DMS 273 treated with DMSO at 0.1 percent for 48 hours (cell line): ENCODE measurements around the gene KIF17.

Source experiments
- DNase-seq: peaks from one replicate; lab custom pipeline; 2025; lab: John Stamatoyannopoulos, UW

Gene KIF17

GRCh38 chr1:20710469-20711284 is 7.1 kb downstream of the KIF17 start:
- no peak for DNase-seq

- DNase-seq, result no peak
Observed at GRCh38 chr1:20709868-20710267, 7.9 kb downstream of the KIF17 start.

DNA sequence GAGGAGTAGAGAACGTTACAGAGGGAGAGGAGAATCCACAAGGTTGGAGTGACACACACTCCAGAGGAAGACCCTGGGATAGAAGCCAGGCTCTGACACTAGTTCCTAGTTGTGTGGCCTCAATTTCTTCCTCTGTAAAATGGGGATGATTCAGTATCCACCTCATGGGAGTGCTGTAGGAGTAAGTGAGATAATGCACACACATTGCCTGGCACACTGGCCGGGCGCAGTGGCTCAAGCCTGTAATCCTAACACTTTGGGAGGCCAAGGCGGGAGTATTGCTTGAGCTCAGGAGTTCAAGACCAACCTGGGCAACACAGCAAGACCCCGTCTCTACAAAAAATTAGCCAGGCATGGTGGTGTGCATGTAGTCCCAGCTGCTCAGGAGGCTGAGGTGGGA is 8.9 kb downstream of the KIF17 start:
- DNase-seq, result no peak

- no peak for DNase-seq
Observed at GRCh38 chr1:20708057-20708456, 9.8 kb downstream of the KIF17 start.

DNA sequence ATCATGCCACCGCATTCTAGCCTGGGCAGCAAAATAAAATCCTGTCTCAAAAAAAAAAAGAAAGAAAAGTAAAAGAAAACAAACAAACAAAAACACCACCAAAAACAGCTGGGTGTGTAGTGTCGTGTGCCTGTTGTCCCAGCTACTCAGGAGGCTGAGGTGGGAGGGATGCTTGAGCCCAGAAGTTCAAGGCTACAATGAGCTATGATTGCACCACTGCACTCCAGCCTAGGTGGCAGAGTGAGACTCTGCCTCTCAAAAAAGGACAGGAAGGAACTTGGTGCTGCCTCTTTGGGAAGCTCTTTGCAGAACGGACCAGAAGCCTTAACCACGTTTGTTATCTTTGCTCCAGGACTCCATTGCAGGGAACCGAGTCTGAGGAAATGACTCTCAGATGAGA is 11.0 kb downstream of the KIF17 start:
- DNase-seq, result no peak

- no peak for DNase-seq
Observed at GRCh38 chr1:20705203-20705755, 12.5 kb downstream of the KIF17 start.

DNA sequence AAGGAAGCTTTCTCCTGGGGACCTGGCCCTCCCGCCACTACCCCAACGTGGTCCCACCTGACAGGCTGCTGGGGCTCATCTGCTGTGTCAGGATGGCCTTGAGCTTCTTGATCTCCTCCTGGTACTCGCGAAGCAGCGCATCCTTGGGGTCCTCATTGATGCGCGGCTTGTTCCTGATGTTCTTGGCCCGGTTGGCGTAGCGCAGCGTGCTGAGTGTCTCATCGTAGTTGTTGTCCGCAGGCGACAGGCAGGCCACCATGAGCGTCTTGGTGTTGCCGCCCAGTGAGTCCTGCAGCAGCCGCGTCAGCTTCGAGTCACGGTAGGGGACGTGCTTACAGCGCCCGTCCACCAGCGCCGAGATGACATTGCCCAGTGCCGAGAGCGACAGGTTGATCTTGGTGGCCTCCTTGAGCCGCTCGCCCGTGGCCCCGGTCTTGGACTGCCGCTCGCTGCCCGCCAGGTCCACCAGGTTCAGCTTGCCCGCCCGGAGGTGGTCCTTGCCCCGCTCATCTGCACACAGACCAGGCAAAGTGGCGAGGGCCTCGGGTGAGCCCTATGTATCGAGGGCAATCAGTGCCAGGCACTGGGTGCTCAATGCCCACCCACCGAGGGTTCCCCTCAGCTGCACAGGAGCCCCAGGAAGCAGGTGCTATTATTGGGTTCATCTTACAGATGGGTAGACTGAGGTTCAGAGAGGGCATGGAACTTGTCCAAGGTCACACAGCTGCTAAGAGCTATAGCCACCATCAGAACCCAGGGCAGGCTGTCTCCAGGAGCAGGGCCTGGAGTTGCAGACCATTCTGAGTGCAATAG is 13.2 kb downstream of the KIF17 start:
- DNase-seq, result no peak

- DNase-seq, result no peak
Observed at GRCh38 chr1:20703124-20703756, 14.6 kb downstream of the KIF17 start.

GRCh38 chr1:20702416-20702815 is 15.4 kb downstream of the KIF17 start:
- no peak for DNase-seq

DNA sequence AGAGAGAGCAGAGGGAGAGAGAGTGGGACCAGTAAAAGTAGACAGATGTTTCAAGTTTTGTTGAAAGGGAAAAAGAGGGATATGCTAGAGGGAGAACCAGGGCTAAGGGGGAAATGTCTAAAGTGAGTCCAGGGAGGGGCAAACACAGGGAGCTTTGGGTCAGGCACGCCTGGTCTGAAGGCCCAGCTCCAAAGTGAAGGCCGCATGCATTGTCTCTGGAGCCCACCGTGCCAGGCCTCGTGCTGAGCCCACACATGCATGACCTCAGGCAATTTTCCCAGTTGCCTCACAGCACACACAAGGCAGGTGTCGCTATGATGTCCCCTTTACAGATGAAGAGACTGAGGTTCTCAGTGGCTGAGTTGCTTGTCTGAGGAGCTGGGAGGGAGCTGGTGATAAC is 16.0 kb downstream of the KIF17 start:
- no peak for DNase-seq

DNA sequence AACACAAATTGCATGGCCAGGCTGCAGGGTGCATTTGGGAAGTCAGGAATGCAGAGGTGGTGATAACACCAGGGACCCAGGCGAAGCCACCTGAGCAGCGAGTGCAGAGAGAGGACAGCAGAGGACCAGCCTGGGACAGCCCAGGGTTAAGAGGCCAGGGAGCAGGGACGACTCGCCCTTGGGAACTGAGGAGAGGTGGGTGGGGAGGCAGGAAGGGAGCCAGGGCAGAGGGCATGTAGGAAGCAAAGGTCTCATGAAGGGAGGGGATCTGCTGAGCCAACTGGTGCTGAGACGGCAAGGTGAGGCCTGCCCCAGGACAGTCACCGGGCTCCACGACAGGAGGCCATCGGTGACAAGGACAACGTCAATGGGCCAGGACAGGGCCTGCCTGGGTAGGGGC is 16.4 kb downstream of the KIF17 start:
- DNase-seq, result no peak

GRCh38 chr1:20700636-20701215 is 17.1 kb downstream of the KIF17 start:
- DNase-seq, result no peak

- DNase-seq, result no peak
Observed at GRCh38 chr1:20699558-20699957, 18.2 kb downstream of the KIF17 start.

DNA sequence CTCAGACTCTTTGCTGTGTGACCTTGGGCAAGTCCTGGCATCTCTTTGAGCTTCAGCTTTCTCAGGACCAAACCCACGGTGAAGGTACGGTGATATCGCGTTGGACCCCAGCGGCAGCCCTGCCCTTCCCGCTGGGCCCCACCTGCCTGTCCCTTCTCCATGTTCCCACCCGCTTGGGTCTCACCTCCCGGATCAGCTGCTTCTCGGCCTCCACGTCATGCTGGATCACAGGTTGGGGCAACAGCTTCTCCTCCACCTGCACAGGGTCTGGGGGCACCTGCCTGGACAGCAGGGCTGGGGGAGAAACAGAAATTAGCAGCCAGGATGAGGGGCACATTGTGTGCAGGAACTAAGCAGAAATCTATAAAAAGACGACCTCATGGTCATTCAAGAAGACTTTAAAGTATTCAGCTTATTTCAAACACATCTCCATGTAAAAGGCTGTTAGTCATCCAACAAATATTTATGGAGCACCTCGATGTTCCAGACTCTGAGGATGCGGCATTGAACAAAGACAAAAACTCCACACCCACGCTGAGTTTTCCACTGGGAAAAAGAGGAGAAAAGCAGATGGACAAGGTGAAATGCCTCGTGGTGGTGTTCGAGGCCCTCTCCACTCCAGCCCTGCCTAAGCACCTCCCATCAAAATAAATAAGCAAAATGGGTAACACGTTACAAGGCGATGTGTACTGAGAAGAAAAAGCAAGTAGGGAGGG is 19.5 kb downstream of the KIF17 start:
- DNase-seq, result no peak

GRCh38 chr1:20697563-20697962 is 20.2 kb downstream of the KIF17 start:
- no peak for DNase-seq

DNA sequence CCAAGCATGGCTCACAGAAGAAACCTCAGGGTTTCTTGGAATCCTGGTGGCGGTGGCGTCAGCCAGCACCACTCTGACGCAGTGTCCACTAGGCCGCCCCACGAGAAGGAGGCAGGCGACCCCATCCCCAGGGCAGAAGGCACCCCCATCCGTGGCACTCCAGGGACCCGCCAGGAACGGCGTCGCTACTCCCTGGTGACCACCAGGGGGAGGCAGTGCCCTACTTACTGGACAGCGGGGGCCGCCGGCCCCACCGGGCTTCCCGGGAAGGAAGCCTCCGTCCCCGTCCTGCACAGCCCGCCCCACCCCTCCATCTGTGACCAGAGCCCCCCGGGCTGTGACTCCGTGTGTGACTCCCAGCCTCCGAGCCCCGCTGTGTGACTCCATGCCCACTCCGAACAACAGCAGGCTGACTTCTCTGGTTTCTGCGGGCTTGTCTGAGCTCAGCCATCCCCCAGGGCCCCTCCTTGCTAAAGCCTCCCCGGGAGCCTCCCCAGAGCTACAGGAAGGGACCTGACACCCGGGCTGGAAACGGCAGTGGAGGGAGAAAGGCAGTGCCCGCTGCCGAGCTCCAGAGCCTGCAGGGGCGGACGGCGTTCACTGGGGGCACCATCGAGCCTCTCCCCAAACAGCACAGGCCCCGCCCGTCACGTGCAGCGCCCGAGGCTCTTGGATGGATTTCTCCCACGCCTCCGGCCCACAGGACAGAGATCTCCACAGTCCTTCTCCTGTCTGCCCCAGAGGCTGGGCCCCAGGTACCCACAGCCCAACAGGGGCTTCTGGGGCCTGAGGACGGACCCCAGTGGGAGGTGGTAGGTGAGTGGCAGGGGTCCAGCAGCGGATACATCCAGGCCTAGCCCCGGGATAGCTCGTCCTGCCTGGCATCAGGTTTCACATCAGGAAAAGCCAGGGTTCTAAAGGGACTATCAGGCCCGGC is 21.1 kb downstream of the KIF17 start:
- DNase-seq, result peak; percentile 87

- no peak for DNase-seq
Observed at GRCh38 chr1:20695515-20695914, 22.3 kb downstream of the KIF17 start.

GRCh38 chr1:20693623-20694022 is 24.2 kb downstream of the KIF17 start:
- DNase-seq, result no peak

- DNase-seq, result no peak
Observed at GRCh38 chr1:20691872-20692271, 25.9 kb downstream of the KIF17 start.

DNA sequence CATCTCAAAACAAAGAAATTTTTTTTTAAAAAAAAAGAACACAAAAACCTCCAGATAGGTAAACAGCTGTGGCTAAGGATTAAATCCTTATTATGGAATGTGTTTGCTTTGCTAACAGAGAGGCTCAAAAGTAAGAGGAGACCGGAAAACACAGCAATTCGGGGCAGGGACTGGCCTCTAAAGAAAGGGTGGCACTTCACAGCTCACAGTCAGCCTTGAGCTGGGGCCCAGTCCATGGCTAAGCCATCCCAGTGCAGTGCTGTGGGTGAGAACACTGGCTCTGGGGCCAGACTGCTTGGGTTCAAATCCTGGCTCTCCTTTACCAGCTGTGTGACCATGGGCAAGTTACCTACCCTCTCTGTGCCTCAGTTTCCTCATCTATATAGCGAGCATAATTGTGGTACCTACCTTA is 28.2 kb downstream of the KIF17 start:
- no peak for DNase-seq
